Esophagus mucosa (tissue), 1 donor: ENCODE results near the gene ARL14EP. TPM values are rescaled to one million over a fixed set of nuclear protein-coding genes. Genes with fewer than 3 reads are reported as not detected.

Source experiments
- total RNA-seq: library from RNA; stranded (reverse); gene quantifications from one replicate; pipeline ENCODE4 v1.2.4, GENCODE V29; 2023
- donor health status: DM: yes; HTN: yes; CAD: no.

Gene ARL14EP
- total RNA-seq, 1 donor from 2014 or later = 10.9 TPM

Other genes with a start within 250 kb of the ARL14EP start
- not detected for gene FSHB, start 92.1 kb upstream of the ARL14EP start, total RNA-seq